IPS-18a (cell line): ENCODE results near the gene SPAG16.
"Not testable (repeated sequence)": the region's sequence is repeated elsewhere in the genome, so short reads cannot be mapped to it uniquely, and the experiment has no call there.

Experiments used
- H3K27ac ChIP-seq: one replicate; pipeline ENCODE4 v1.5.1; 2013; ENCODE audit warnings: low read length
- H3K27me3 ChIP-seq: one replicate; pipeline ENCODE4 v1.6.1; 2013; ENCODE audit warnings: mild to moderate bottlenecking, low read length; ENCODE audit not compliant: control insufficient read depth, insufficient read depth
- H3K36me3 ChIP-seq: one replicate; pipeline ENCODE4 v1.6.1; 2013; ENCODE audit warnings: low read depth, low read length; ENCODE audit not compliant: control insufficient read depth
- H3K4me1 ChIP-seq: one replicate; pipeline ENCODE4 v1.6.1; 2013; ENCODE audit warnings: low read depth, low read length; ENCODE audit not compliant: control insufficient read depth
- H3K4me3 ChIP-seq: one replicate; pipeline ENCODE4 v1.5.1; 2013; ENCODE audit warnings: low read length
- H3K9ac ChIP-seq: one replicate; pipeline ENCODE4 v1.6.1; 2013; ENCODE audit warnings: mild to moderate bottlenecking, low read length, moderate library complexity
- H3K9me3 ChIP-seq: one replicate; pipeline ENCODE4 v1.6.1; 2013; ENCODE audit warnings: low read depth, low read length; ENCODE audit not compliant: control insufficient read depth

The SPAG16 gene

DNA sequence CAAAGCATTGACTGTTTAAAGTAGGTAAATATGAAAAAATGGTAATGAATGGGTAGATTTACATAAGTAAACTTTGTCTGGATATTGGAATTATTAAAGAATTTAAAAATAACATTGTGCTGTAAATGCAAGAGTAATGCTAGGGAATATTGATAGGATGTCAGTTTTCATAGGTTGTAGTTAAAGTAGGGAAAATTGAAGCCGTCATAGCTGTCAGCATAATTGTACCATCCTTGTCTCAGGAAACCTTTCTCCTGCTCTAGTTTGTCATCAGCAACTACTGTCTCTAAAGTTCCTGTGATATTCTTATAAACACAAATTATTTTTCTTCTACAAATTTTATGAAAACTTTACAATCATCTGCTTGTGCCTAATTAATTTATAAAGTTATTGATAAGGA, 10.1 kb upstream of the SPAG16 start:
- Histone ChIP-seq H3K36me3 (no peaks in the 10 kb centered on the region), H3K27me3 (no peaks in the 10 kb centered on the region), H3K9me3 (no peaks in the 10 kb centered on the region), H3K9ac (no peak overlapping the region), H3K4me3 (no peak overlapping the region), H3K4me1 (no peaks in the 10 kb centered on the region), H3K27ac (no peak overlapping the region)

DNA sequence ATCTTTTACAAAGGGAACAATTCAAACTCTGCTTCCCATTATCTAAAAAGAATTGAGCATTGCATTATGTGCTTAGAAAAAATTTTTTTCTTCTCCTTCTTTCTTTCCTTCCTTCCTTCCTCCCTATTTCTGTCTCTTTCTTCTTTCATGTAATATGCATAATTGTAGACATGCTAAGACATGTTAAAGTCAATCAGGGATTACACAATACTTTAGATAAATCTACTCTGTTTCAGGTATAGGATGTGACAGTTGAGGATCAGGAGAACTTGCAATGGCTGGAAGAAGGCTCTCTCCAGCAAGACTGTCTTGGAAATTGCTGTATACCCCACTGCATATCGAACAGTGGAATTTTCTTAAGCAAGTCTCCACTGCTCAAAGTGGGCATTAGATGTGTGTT, 9.0 kb upstream of the SPAG16 start:
- no peaks in the 10 kb centered on the region for H3K9me3 ChIP-seq
- no peak overlapping the region for H3K9ac ChIP-seq
- no peaks in the 10 kb centered on the region for H3K4me1 ChIP-seq
- H3K36me3 ChIP-seq, result no peaks in the 10 kb centered on the region
- no peak overlapping the region for H3K27ac ChIP-seq
- no peak overlapping the region for H3K4me3 ChIP-seq
- H3K27me3 ChIP-seq, result no peaks in the 10 kb centered on the region

DNA sequence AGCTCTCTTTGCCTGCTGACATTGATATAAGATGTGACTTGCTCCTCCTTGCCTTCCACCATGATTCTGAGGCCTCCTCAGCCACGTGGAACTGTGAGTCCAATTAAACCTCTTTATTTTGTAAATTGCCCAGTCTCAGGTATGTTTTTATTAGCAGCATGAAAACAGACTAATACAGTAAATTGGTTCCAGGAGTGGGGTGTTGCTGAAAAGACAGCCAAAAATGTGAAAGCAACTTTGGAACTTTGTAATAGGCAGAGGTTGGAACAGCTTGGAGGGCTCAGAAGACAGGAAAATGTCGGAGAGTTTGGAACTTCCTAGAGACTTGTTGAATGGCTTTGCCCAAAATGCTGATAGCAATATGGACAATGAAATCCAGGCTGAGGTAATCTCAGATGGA, 7.1 kb upstream of the SPAG16 start:
- not testable (repeated sequence) for H3K9me3 ChIP-seq, H3K36me3 ChIP-seq, H3K4me1 ChIP-seq

DNA sequence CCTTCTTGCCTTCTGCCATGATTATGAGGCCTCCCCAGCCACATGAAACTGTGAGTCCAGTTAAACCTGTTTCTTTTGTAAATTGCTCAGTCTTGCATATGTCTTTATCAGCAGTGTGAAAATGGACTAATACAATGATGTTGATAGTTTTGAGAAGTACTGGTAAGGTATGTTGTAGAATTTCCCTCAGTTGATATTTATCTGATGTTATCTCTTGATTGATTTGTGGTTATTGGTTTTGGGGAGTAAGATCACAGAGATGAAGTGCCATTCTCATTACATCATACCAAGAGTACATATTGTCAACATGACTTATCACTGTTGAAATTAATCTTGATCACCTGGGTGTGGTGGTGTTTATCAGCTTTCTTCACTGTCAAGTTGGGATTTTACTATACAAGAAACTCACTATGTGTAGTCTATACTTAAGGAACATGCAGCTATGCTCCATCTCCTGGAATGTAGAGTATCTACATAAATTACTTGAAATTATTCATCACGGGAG, 5.1 kb upstream of the SPAG16 start:
- H3K27ac ChIP-seq, result no peak overlapping the region
- no peaks in the 10 kb centered on the region for H3K9me3 ChIP-seq
- H3K9ac ChIP-seq, result no peak overlapping the region
- no peaks in the 10 kb centered on the region for H3K27me3 ChIP-seq
- H3K4me1 ChIP-seq, result peaks cover 5% of the 10 kb centered on the region
- H3K4me3 ChIP-seq, result no peak overlapping the region
- no peaks in the 10 kb centered on the region for H3K36me3 ChIP-seq

More for the DNA sequence above, 7.1 kb upstream of the SPAG16 start:
- H3K9ac ChIP-seq, H3K4me3 ChIP-seq, H3K27me3 ChIP-seq, H3K27ac ChIP-seq: not testable (repeated sequence)

DNA sequence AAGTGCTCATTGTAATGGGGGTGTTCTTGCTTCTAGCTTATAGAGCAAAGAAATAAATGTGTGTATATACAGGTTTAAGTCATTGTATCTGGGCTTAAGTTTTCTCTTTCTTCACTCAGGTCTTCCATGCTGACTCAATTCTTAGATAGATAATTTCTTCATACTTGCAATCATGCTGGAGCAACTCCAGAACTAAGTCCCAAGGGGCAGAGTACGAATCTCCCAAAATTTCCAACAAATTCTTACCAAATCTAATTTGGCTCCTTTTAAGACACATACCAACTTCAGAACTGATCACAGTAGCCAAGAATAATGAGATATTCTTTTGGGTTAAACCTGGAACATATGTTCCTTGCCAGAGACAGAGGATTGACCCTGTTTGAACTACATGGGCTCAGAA, 4.3 kb upstream of the SPAG16 start:
- no peak overlapping the region for H3K27ac ChIP-seq
- no peaks in the 10 kb centered on the region for H3K9me3 ChIP-seq
- no peak overlapping the region for H3K9ac ChIP-seq
- no peak overlapping the region for H3K4me3 ChIP-seq
- peaks cover 6% of the 10 kb centered on the region for H3K4me1 ChIP-seq
- H3K27me3 ChIP-seq, result no peaks in the 10 kb centered on the region
- no peaks in the 10 kb centered on the region for H3K36me3 ChIP-seq

DNA sequence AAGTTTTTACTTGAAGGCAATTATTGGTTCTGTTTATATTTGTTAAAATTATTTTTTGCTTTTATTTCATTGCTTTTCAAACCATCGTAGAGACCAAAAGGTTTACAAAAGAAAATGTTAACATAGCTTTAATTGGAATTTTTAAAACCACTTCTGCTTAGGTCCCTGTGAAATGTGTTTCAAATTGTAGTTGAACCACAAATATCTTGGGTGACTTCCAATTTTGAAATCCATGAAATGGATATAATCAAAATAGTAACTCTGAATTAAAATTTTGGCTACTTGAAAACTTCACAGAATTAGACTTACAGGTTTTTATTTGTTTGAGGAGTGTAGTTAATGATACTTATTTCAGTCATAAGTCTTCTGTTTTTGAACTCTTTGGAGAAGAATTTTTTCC, 3.1 kb upstream of the SPAG16 start:
- H3K4me3 ChIP-seq, result no peak overlapping the region
- peaks cover 11% of the 10 kb centered on the region for H3K4me1 ChIP-seq
- H3K36me3 ChIP-seq, result no peaks in the 10 kb centered on the region
- no peaks in the 10 kb centered on the region for H3K27me3 ChIP-seq
- no peak overlapping the region for H3K9ac ChIP-seq
- no peak overlapping the region for H3K27ac ChIP-seq
- no peaks in the 10 kb centered on the region for H3K9me3 ChIP-seq

DNA sequence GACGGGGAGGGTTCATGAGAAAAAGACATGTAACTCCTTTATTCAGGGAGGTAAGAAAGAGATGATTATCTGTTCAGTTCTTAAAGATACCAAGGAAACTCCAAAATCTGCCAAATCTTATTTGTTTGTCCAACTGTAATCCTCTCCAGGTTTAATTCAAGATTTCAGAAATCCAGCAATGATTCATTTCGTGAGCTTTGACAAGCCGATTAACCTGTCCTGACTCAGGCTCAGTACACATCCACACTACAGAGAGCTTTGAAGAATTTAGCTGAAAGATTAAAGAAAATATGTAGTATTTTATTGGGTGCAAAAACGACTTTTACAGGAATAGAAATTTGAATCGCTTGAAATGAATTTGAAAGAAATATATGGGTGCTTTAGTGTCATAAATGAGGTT, 1.1 kb downstream of the SPAG16 start:
- Histone ChIP-seq H3K9me3 (no peaks in the 10 kb centered on the region), H3K9ac (peak overlapping the region; percentile 84)

DNA sequence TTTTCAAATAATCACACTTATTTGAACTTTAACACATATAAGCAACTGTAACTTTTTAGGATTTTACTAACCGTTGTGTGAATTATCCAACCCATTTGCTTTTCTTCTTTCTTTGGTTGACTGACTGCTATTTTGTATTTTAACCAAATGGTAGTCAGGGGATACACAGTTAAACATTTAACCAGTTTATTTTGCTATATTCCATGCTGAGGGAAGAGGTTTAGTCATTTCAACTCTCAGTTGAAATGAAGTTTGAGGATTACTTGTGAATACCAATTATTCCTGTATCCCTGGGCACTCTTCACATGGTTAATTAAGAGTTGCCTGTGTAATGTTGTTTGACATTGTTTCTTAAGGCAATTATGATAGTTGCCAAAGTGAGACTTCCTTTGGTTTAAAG, 1.9 kb downstream of the SPAG16 start:
- no peaks in the 10 kb centered on the region for H3K9me3 ChIP-seq
- H3K27ac ChIP-seq, result no peak overlapping the region
- peaks cover 20% of the 10 kb centered on the region for H3K4me1 ChIP-seq
- H3K27me3 ChIP-seq, result no peaks in the 10 kb centered on the region
- H3K36me3 ChIP-seq, result no peaks in the 10 kb centered on the region
- no peak overlapping the region for H3K9ac ChIP-seq
- H3K4me3 ChIP-seq, result no peak overlapping the region

More for the DNA sequence above, 1.1 kb downstream of the SPAG16 start:
- H3K27me3 ChIP-seq, result no peaks in the 10 kb centered on the region
- peak overlapping the region; percentile 88 for H3K4me3 ChIP-seq
- peaks cover 20% of the 10 kb centered on the region for H3K4me1 ChIP-seq
- no peak overlapping the region for H3K27ac ChIP-seq
- H3K36me3 ChIP-seq, result no peaks in the 10 kb centered on the region

DNA sequence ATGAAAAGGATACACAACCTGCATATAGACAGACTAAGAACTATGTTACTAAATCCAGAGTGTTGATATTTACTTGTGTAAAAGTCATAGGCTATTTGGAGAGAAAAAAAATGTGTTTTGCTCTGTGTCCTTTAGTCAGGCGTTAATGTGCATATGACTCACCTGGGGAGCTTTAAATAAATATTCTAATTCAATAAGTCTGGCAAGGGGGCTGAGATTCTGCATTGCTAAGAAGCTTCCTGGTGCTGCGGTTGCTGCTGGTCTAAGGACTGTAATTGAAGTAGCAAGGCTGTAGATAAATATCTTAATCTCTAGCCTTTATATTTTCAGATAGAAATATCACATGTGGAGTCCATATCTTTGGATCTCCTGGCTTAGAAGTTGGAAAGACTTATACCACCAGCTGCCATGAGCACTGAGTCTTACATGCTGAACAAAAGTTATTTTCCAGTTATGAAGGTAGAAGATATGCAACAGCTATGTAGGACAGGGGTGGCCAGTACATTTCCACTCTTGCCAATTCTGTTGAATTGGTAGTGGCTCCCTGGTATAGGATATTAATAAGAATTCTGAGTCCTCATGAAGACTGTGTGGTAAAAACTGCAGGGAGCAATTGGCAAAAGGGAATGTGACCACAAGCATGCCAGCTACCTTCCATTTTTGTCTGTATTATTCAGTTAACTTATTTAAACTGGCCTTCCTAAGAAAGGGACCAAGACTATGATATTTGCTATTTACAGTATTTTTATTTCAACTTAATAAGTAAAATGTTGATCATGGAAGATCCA, 4.8 kb downstream of the SPAG16 start:
- Histone ChIP-seq H3K9ac (no peak overlapping the region), H3K9me3 (no peaks in the 10 kb centered on the region), H3K4me1 (peaks cover 14% of the 10 kb centered on the region), H3K4me3 (no peak overlapping the region), H3K27me3 (no peaks in the 10 kb centered on the region), H3K36me3 (no peaks in the 10 kb centered on the region), H3K27ac (no peak overlapping the region)

DNA sequence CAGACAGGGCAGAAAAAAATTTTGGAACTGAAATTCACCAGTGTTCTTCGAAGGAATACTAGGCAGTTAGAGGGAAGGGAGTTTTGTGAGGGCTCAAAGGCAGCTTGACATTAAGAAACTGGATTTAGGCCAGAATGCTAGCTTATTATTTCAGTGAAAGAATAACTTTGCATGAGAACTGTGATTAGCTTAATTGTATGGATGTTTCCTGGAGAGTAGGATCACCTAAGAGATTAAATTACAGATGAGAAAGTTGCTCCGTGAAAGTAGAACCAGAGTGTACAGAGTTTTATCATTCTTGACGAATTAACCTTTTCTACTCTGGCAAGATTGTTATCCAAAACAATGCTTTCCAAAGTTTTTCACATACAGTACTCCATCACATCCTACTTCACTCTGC, 6.2 kb downstream of the SPAG16 start:
- no peak overlapping the region for H3K27ac ChIP-seq
- no peak overlapping the region for H3K4me3 ChIP-seq
- peaks cover 8% of the 10 kb centered on the region for H3K4me1 ChIP-seq
- no peaks in the 10 kb centered on the region for H3K27me3 ChIP-seq
- no peak overlapping the region for H3K9ac ChIP-seq
- no peaks in the 10 kb centered on the region for H3K9me3 ChIP-seq
- no peaks in the 10 kb centered on the region for H3K36me3 ChIP-seq

DNA sequence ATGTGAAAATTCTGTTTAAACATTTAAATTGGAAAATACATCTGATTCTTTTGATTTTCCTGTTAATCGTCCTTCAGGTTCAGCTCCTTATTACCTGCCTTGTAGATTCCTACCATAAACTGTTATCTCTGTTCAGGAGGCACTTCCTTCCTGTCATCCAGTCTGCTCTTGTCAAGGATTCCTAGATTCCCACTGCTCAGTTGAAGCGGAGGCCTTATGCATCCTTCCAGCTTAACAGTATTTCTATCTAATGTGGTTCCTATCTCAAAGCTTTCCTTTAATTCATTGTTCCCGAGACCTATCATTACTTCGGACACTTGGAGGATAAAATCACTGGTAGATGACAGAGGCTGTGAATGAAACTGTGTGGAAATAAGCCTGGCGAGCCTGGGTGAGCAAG, 12.0 kb downstream of the SPAG16 start:
- Histone ChIP-seq H3K4me3 (no peak overlapping the region), H3K4me1 (no peaks in the 10 kb centered on the region), H3K27me3 (no peaks in the 10 kb centered on the region), H3K27ac (no peak overlapping the region), H3K36me3 (no peaks in the 10 kb centered on the region), H3K9ac (no peak overlapping the region), H3K9me3 (no peaks in the 10 kb centered on the region)

DNA sequence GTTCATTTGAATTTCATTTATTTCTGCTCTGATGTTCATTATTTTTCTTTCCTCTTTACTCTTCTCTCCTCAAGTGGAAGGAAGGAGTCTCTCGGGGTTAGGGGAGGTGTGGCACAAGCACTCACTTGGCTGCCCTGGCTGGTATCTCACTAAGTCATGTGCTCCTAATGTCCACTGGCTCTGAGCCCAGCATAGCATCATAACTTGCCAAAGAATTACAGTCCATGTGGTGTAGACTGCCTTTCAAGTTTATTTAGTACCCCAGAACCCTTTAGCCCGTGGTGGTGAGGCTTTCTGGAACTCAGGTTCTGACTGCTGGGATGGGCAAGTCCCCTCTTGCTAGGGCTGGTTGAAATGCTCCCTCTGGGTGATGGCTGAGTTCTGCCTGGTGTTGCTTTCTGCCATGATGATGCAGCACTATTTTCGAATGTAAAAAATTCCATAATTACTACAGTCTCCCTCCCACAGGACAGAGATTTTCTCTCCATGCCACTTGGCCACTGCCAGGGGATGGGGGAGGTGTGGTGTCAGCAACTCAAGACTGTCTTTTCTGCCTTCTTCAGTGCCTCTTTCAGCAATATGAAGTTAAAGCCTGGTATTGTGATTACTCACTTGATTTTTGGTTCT, 22.2 kb downstream of the SPAG16 start:
- H3K36me3 ChIP-seq, result peaks cover 7% of the 10 kb centered on the region

More for the DNA sequence above, 22.2 kb downstream of the SPAG16 start:
- Histone ChIP-seq H3K9ac (no peak overlapping the region), H3K27ac (no peak overlapping the region), H3K4me3 (no peak overlapping the region), H3K4me1 (no peaks in the 10 kb centered on the region), H3K9me3 (peaks cover 18% of the 10 kb centered on the region), H3K27me3 (no peaks in the 10 kb centered on the region)
